Keratinocyte (primary cell): Measurements from ENCODE around the gene TAF11L13. TPM values are rescaled to one million over a fixed set of nuclear protein-coding genes. Genes with fewer than 3 reads are reported as not detected.

Experiments
- DNase-seq: peaks from one replicate; pipeline ENCODE4 v3.0.0-alpha.2; 2011; ENCODE audit warnings: low read depth, missing footprints, low spot score
- FAIRE-seq: peaks from 2 replicates; lab custom pipeline; 2011; peaks lifted over from hg19 to GRCh38; lab: Jason Lieb, UNC
- H2AFZ ChIP-seq: 2 replicates; pipeline ENCODE4 v1.6.0; 2012; ENCODE audit warnings: low read length, control low read depth, inconsistent platforms; ENCODE audit not compliant: control insufficient read depth
- H3K27ac ChIP-seq: 2 replicates; pipeline ENCODE4 v1.5.1; 2011; ENCODE audit warnings: low read length; ENCODE audit not compliant: control insufficient read depth, insufficient read depth
- H3K27me3 ChIP-seq: 3 replicates; pipeline ENCODE4 v1.6.0; 2011; ENCODE audit warnings: low read length; ENCODE audit not compliant: control insufficient read depth, insufficient read depth; ENCODE audit errors: extremely low read depth
- H3K36me3 ChIP-seq, 2 experiments: 2 replicates in 1 of 2; 3 replicates in 1 of 2; pipeline ENCODE4 v1.5.1; 2011; ENCODE audit warnings: low read length in 2 of 2, mild to moderate bottlenecking in 1 of 2; ENCODE audit not compliant: control insufficient read depth in 2 of 2, insufficient read depth in 2 of 2; ENCODE audit errors: extremely low read depth in 1 of 2
- H3K4me1 ChIP-seq: 3 replicates; pipeline ENCODE4 v1.5.1; 2011; ENCODE audit warnings: low read length; ENCODE audit not compliant: control insufficient read depth, insufficient read depth; ENCODE audit errors: extremely low read depth
- H3K4me2 ChIP-seq: 3 replicates; pipeline ENCODE4 v1.6.0; 2011; ENCODE audit warnings: low read depth, low read length; ENCODE audit not compliant: control insufficient read depth, insufficient read depth; ENCODE audit errors: extremely low read depth
- H3K4me3 ChIP-seq, 3 experiments: fragments of 200-600 bp in 1 of 3; sonication (generic) in 1 of 3; 2 replicates in 2 of 3; 3 replicates in 1 of 3; pipeline ENCODE4 v1.5.1; 2011 to 2016; ENCODE audit warnings: low read length in 3 of 3, mild to moderate bottlenecking in 3 of 3, control low read depth in 2 of 3, inconsistent platforms in 1 of 3, low read depth in 1 of 3, mixed read lengths in 1 of 3, mixed run types in 1 of 3, moderate library complexity in 1 of 3; ENCODE audit not compliant: control insufficient read depth in 2 of 3, insufficient read depth in 2 of 3; ENCODE audit errors: extremely low read depth in 1 of 3
- H3K79me2 ChIP-seq: 2 replicates; pipeline ENCODE4 v1.6.0; 2012; ENCODE audit warnings: low read length; ENCODE audit not compliant: control insufficient read depth, insufficient read depth
- H3K9ac ChIP-seq: 3 replicates; pipeline ENCODE4 v1.6.0; 2011; ENCODE audit warnings: low read length; ENCODE audit not compliant: control insufficient read depth, insufficient read depth; ENCODE audit errors: extremely low read depth
- H3K9me1 ChIP-seq: 3 replicates; pipeline ENCODE4 v1.6.0; 2011; ENCODE audit warnings: low read length; ENCODE audit not compliant: control insufficient read depth, insufficient read depth; ENCODE audit errors: extremely low read depth
- H3K9me3 ChIP-seq: 2 replicates; pipeline ENCODE4 v1.5.1; 2012; ENCODE audit warnings: low read depth, low read length; ENCODE audit not compliant: control insufficient read depth
- H4K20me1 ChIP-seq: 3 replicates; pipeline ENCODE4 v1.6.0; 2011; ENCODE audit warnings: low read length; ENCODE audit not compliant: control insufficient read depth, insufficient read depth; ENCODE audit errors: extremely low read depth
- EZH2 ChIP-seq: IDR thresholded peaks from one replicate; pipeline ENCODE4 v1.6.1; 2012; ENCODE audit warnings: inconsistent platforms, mild to moderate bottlenecking, low read length, moderate library complexity
- dilution Hi-C: fragments of 300-500 bp; cut with MboI; formaldehyde crosslinking; loops from one replicate; pipeline ENCODE4 v1.7.0; 2020; ENCODE audit warnings: low sequenced_read_pairs; ENCODE audit not compliant: extremely low pct_ligation_motif_present
- polyA plus RNA-seq, 5 experiments: library from polyadenylated mRNA; depleted of rRNA in 3 of 5; stranded (reverse) in 3 of 5; stranded (forward) in 1 of 5; unstranded in 1 of 5; fragments of >200 nt; gene quantifications; 1 replicate in 1 of 5; 2 replicates in 3 of 5; 3 replicates in 1 of 5; pipeline versions ENCODE4 v1.2.1 to v1.2.3, GENCODE V29; 2011 to 2012; ENCODE audit warnings: missing spikeins in 2 of 5, low read depth in 1 of 5, low replicate concordance in 1 of 5
- TF ChIP-seq, protein P1 (sequence below), 3 experiments: IDR thresholded peaks in 1 of 3; conservative IDR thresholded peaks in 1 of 3; optimal IDR thresholded peaks in 1 of 3; 2 replicates in 2 of 3; 3 replicates in 1 of 3; pipeline versions ENCODE3 to v1.5.1; 2011; ENCODE audit warnings: low read length in 3 of 3, mild to moderate bottlenecking in 3 of 3, moderate library complexity in 2 of 3, control low read depth in 1 of 3, inconsistent platforms in 1 of 3; ENCODE audit not compliant: insufficient read depth in 2 of 3; ENCODE audit errors: extremely low read depth in 1 of 3

Gene TAF11L13
- polyA plus RNA-seq, 1 donor (not counting 4 experiments of a cell fraction or from before 2014, with no cell fraction given), result not detected

DNA sequence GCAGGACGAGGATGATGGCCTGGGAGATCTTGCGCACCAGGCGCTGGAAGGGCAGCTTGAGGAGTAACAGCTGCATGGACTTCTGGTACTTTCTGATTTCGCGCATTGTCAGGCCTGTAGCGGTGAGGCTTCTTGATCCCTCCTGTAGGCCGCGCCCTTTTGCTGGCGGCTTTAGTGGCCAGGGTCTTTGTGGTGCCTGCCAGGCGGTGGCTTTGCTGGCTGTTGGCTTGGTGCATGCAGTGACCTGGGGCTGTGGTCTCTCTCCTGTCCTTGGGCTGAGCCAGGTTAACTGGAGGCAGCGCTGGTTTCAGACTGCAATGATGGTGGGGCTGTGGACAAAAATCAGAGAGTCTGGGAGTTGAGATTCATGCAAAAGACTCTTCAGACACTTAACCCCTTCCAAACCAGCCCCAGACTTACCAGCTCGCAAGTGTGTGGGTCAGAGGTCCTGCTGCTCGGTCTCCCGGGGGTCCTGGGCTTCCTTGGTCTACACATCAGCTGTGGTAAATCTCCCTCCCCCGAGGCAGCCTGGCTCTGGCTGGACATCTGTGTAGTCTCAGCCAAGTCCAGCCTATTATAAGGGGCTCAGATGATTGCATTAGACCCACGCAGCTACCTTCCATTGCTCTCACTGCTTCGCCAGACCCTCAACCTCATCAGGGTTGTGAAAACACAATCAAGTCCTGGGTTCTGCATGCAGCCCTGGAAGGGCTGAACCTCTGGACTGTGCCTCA is 16.8 kb upstream of the TAF11L13 start:
- Histone ChIP-seq H3K9ac (no peak overlapping the region), H3K4me1 (no peaks in the 10 kb centered on the region)

DNA sequence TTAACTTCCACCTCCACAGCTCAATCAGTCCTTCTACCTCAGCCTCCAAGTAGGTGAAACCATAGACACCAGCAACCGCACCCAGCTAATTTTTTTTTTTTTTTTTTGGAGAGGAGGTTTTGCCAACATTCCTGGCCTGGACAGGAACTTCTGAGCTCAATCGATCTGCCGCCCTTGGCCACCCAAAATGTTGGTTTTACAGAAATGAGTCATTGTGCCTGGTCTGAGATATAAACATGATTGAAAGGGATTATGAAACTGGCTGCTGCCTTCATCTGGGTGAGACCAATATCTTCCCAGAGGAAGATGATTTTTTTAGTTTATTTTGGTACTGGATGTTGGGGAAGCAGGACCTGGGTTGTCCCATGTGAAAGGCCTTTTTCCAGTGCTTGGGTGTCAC is 12.5 kb upstream of the TAF11L13 start:
- dilution Hi-C loops, result no loop called here
- no peak for FAIRE-seq

More for the DNA sequence above, 16.8 kb upstream of the TAF11L13 start:
- dilution Hi-C loops, result no loop called here
- H3K27ac ChIP-seq, result no peak overlapping the region
- no peaks in the 10 kb centered on the region for H3K27me3 ChIP-seq
- DNase-seq (no peak), FAIRE-seq (no peak)
- no peak overlapping the region for H3K4me3 ChIP-seq
- no peaks in the 10 kb centered on the region for H4K20me1 ChIP-seq
- no peaks in the 10 kb centered on the region for H3K9me1 ChIP-seq
- no peaks in the 10 kb centered on the region for H3K9me3 ChIP-seq
- no peak overlapping the region for H2AFZ ChIP-seq
- no peaks in the 10 kb centered on the region for H3K36me3 ChIP-seq
- TF ChIP-seq, protein P1, sequence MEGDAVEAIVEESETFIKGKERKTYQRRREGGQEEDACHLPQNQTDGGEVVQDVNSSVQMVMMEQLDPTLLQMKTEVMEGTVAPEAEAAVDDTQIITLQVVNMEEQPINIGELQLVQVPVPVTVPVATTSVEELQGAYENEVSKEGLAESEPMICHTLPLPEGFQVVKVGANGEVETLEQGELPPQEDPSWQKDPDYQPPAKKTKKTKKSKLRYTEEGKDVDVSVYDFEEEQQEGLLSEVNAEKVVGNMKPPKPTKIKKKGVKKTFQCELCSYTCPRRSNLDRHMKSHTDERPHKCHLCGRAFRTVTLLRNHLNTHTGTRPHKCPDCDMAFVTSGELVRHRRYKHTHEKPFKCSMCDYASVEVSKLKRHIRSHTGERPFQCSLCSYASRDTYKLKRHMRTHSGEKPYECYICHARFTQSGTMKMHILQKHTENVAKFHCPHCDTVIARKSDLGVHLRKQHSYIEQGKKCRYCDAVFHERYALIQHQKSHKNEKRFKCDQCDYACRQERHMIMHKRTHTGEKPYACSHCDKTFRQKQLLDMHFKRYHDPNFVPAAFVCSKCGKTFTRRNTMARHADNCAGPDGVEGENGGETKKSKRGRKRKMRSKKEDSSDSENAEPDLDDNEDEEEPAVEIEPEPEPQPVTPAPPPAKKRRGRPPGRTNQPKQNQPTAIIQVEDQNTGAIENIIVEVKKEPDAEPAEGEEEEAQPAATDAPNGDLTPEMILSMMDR (optimal IDR thresholded peaks at IDR 0.05 in 1 of 3, IDR thresholded peaks at IDR 0.05 in 1 of 3, conservative IDR thresholded peaks at IDR 0.05 in 1 of 3; ENCODE audit: extremely low read depth in 1 of 3, insufficient read depth in 2 of 3, low read length in 3 of 3), result no peak
- TF ChIP-seq EZH2, result no peak
- no peaks in the 10 kb centered on the region for H3K79me2 ChIP-seq
- no peak overlapping the region for H3K4me2 ChIP-seq

More for the DNA sequence above, 12.5 kb upstream of the TAF11L13 start:
- Histone ChIP-seq H3K79me2 (no peaks in the 10 kb centered on the region), H3K4me2 (no peak overlapping the region), H2AFZ (no peak overlapping the region), H3K36me3 (no peaks in the 10 kb centered on the region), H4K20me1 (no peaks in the 10 kb centered on the region), H3K27me3 (no peaks in the 10 kb centered on the region), H3K27ac (no peak overlapping the region), H3K9me1 (no peaks in the 10 kb centered on the region), H3K9me3 (no peaks in the 10 kb centered on the region), H3K9ac (no peak overlapping the region), H3K4me1 (no peaks in the 10 kb centered on the region), H3K4me3 (no peak overlapping the region)
- TF ChIP-seq EZH2, result no peak
- TF ChIP-seq, protein P1 (optimal IDR thresholded peaks at IDR 0.05 in 1 of 3, IDR thresholded peaks at IDR 0.05 in 1 of 3, conservative IDR thresholded peaks at IDR 0.05 in 1 of 3; ENCODE audit: extremely low read depth in 1 of 3, insufficient read depth in 2 of 3, low read length in 3 of 3), result no peak
- DNase-seq, result no peak
